GM21526 (cell line): ENCODE results near the gene GNGT2.

Experiments
- ATAC-seq: cut with Tn5 transposase; IDR thresholded peaks from one replicate; pipeline ENCODE4 v1.9.1; 2021; ENCODE audit warnings: moderate library complexity; ENCODE audit not compliant: unreplicated experiment, low FRiP score

Gene GNGT2

DNA sequence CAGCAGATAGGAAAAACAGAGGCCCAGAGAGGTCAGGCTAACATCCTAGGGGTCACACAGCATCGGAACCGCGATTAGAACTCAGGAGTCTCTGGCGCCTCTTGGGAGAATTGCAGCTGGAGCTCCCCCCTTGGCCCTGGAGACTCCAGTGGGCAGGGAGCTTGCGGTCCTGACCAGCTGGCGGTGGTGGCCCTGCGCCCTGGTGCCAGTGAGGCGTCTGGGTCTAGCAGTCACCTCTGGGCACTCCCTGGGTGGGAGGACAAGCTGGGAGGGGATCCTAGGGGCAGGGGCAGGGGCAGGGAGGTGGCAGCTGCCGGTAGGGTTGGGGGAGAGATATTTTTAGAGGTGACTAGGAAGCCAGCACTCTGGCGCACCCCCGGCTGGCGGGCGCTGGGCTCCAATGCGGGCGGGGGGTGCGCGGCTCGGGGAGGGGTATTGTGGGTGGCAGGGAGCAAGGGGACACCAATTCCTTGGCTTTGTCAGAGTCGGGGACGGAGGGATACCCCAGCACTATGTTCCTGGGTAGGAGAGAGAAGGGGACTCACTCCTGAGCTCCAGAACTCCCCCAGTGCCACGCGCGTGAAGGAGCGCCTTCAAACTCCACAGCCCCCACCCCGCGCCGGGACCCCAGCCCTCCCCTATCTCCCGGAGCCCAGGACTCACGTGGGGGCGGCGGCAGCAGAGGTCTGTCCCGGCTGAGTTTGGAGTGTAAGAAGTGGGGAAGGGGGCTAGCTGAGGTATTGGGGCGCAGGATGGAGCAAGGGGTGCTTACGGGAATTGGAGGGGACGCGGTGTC, 19.6 kb upstream of the GNGT2 start:
- ATAC-seq: no peak

DNA sequence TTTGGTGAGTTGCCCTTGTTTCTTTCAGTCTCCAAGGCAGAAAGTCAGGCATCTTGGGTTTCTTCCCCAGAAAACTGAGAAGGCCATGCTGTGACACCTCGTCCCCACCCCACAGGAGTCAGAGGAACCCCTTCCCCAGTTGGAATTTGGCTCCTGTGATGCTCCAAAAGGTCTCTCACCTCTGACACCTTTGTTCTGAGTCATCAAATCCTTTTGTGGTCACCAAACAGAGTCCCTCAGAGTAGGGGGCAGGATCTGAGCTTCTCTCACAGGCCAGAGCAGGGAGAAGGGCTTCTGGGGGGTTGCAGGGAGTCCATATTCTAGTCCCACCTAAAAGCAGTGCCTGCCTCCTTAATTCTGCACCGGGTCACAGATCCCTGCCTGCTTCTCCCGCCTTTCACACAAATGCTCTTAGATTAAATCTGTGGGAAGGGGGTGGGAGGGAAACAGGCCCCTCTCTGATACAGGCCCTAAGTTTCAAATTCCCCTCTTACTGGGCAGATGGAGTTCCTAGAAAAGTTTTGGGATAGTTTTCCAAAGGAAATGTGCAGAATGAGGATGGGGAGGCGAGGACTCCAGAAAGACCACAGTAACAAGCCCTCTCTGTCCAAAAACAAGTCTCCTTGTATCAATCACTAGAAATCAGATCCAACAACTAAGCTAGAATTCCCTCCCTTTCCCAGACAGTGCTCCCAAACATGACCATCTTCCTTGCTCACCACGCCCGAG, 18.9 kb upstream of the GNGT2 start:
- no peak for ATAC-seq

DNA sequence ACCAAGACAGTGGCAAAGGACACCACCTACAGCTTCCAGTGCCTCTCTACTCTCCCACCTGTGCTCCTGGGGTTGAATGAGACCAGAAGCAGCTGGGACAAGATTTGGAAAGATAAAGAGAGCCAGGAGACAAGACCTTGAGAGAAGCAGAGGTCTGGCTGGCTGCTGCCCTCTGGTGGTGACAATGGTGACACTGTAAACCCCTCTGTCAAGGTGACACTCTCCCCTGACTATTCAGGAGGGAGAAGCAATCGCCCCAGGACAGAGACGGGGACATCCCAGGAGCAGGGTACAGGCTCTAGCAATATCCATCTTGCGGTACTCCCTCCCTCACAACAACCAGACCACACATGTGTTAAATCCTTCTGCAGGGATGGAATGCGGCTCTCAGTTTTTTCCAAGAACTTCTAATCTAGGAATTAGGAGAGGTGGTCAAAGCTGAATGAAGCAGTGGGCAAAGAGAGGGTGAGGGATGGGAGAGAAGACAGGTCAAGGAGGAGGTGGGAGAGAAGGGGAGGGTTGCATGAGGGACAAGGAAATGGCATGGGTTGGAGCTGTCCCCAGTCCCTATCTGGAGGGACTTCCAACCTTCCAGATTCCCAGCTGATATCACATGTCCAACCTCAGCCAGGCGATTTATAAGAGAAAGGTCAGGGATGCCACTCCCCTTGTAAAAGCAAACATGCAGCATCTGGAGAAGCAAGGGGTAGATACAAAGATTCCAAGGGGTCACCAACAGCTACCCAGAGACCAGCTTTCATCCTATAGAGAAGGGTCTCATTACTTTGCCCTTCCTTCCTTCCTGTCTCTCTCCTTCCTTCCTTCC, 17.3 kb upstream of the GNGT2 start:
- ATAC-seq: no peak

DNA sequence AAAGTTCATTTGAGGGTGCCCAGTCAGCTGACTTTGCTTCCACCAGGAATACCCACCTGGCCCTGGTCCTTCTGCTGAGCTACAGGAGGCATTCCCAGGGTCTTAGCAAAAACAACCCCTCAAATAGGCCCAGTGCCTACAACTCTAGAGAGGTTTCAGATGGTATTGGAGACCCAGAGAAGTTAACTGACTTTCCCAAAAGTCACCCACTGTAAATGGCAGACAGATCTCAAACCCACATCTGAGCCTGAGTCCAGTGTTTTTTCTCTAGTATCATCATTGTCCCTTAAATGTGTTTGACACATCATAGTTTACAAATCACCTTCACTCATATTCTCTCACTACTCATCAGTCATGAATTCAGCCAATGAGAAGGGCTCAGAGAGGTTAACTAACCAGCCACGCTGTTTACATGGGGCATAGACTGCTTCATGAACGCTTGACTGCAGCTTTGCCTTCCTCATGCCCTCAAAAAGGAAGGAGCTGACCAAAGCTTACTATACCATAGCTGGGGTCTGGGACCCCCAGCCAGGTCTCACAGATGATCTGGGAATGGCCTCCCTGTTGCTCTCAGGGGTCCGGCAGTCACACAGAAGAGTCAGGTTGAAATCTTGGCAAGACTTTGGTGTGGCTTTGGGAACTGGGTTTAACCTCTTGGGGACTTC, 16.5 kb upstream of the GNGT2 start:
- no peak for ATAC-seq

DNA sequence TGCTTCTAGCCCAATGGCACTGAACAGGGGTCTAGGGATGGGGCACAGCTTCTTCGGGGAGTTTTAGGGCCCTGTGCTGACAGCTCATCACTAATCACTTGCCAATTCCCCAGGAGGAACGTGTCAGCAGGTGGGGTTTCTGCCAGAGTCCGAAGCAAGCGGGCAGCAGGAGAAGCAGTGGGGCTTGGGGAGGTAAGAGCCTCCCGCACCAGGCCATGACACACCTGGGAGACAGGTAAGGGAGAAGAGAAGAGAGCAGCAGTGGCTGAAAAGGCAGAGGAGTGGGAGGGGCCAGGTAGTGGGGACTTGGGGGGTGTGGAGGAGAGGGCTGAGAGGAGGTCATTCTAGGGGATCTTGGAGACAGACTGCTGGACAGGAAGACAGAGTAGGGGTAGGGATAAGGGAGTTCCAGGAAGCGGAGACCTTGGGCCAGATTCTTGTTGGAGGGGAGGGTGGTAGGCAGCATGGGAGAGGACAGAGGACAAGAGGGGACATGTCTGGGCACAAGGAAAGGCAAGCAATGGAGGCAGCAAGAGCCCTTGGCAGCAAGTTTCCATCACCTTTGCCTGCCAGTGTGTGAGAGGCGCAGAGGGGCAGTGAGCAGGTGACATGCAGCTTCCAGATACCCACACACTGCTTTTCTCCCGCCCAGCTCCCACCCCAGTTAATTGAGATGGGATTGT, 15.3 kb upstream of the GNGT2 start:
- no peak for ATAC-seq

DNA sequence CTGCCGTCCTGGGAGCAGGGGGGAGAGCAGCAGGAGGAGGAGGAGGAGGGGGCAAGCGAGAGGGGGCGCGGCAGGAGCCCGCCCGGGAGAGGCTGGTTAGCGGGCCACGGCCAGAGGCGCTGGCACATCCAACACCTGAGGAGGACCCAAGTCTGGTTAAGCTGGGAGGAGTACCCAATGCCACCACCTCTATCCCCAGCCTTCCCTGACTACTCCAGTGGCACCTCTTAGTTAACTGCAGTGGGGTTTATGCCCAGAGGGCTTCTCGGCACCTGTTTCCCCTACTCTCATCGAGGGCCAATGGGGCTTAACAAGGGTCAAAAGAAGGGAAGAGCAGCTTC, 14.6 kb upstream of the GNGT2 start:
- ATAC-seq: no peak

DNA sequence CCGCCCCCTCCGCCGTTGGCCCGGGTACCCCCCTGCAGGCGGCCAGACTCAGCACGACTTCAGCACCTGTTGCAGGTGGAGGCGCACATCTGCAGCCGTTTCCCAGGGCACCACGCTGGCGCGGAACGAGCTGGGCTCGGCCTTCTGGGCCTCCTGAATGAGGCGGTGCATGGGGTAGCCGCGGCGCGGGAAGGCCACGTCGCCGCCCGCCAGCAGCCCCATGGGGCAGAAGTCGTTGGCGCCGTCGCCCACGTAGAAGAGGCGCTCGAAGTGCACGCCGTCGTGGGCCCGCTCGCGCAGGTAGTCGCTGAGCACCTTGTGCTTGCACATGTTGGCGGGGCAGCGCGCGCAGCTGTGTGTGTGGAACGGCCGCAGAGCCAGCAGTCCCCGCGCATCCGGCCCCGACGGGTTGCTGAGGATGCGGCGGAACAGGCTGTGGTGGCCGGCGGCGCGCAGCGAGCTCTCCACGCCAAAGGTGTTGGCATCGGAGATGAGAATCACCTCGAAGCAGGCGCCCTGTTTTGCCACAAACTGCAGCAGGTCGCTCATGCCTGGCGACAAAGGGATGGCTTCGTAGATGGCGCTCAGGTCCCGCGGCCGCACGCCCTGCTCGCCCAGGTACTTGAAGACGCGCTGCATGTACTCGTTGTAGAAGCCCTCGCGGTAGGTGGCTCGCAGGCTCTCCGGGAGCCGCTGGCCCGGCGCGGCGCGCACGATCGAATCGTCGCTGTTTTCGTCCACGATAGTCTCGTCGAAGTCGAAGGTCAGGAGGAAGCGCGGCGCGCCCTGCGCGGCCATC, 14.0 kb upstream of the GNGT2 start:
- ATAC-seq: no peak

DNA sequence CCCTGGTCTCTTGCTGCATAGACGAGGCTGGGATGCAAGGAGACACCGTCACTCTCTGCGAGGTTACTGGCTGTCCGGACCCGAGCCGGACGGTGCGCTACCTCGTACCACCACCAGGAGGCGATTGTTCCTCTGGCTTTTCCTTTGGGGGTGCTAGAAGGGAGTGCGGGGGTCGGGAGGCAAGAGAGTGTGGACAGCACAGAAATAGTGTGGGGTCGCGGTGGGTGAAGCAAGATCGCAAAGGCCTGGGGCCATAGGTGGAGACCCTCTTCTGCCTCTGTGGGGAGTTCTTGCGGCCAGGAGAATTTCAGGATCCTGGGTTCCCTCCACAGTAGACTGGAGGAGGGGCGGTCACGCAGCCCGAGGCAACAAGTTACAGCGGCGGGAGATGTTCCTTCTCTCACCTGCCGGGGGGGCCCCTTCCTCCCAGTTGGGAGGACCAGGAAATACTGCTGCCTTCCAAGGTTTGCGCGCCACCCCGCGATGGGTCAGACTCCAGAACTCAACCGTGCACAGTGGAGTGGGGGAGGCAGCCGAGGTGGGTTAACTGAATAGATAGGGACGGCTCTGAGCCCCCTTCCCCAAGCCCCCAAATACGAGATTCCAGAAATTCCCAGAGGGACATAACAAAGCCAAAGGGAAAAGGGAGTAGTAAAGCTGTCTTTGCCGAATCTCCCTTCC, 13.3 kb upstream of the GNGT2 start:
- no peak for ATAC-seq

DNA sequence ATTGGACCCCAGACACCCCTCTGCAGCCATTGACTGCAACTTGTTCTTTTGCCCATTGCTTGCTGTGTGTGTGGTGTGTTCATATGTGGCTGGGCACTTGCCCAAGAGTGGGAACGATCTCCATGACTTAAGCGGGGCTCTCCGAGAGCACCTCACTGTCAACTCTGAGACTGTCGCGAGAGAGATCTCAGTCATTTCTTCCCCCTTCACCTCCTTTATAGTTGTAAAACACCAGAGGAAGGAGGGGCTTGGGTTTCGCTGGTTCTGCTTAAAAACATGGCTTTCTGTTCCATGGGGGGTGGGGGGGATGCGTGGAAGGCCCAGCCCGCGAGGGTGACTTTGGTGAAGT, 12.8 kb upstream of the GNGT2 start:
- no peak for ATAC-seq

DNA sequence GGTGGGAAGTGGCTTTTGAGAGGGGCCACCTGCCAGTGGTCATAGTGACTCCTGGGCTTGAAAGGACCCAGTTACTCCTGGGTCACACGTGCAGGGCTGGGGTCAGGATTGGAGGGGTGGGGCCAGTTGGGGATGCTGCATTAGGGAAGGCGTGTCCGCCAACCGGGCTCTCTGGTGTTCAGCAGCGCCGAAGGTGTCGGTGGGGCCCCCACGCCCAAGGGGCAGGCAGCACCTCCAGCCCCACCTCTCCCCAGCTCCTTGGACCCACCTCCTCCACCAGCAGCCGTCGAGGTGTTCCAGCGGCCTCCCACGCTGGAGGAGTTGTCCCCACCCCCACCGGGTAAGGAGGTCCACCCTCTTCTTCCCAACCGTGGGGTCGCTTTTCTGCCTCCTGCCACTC, 9.6 kb upstream of the GNGT2 start:
- ATAC-seq: no peak

DNA sequence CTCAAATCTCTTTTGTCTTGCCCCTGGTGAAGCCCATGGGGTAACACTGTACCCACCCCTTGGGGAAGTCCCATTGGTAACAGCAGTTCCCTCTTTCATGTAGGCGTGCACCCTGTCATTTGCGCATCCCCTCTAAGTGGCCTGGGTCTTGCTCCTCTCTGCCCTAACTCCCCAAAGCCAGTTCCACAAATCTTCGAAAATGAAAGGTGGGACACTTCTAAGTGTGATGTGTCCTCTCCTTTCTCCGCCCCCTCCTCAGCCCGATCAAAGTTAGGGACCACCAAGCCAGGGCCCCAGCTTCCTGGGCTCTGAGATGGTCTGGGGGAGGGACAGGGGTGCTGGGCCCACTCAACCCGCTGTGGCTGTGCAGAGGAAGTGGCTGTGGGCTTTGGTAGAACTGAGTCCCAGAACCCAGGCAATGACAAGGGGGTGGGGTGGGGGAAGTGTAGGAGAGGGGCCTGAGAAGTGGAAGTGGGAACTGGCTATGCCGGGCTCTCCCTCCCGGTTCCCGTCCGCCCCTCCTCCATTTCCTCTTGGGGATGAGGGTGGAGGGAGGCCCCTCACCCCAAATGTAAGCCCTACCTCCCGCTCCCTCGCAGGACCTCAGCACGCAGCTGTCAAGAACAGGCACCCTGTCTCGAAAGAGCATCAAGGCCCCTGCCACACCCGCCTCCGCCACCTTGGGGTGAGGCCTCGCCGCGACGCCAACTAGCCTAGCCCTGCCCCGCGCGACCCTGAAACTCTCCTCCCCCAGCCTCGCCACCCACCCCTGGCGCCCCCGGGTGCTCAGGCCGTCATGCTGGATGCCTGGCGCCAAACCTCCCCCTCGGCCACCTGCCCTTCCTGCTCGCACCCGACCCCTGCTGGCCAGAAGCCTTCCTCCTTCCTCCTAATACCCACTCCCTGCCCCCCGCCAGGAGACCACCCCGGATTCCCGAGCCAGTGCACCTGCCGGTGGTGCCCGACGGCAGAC, 8.9 kb upstream of the GNGT2 start:
- ATAC-seq: no peak

DNA sequence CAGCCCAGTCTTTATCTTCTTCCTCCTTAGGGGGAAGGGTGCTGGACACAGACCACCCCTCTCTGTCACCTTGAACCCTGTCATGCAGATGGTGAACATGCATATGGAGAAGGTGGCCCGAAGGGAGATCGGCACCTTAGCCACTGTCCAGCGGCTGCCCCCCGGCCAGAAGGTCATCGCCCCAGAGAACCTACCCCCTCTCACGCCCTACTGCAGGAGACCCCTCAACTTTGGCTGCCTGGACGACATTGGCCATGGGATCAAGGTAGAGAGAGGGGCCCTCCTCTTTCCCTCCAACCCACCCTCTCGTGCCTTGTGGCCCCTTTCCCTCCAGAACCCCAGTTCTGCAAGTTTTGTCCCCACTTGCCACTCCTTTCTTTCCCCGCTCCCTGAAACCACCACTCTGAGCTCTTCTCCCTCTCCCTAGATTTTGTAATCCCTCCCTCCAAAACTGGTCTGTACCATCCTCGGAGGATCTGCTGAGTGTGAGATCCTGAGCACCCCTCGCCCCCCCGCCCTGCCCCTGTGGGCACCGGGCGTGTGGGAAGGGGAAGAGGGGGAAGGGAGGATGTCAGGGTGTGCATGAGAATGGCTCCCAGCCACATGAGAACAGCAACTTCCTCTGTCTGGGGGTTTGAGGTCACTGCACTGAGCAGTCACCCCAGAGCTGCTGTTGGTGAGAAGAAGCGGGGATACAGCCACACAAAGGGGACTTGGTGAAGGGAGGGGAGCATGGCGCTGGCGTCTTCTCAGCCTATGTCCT, 7.5 kb upstream of the GNGT2 start:
- ATAC-seq: no peak

DNA sequence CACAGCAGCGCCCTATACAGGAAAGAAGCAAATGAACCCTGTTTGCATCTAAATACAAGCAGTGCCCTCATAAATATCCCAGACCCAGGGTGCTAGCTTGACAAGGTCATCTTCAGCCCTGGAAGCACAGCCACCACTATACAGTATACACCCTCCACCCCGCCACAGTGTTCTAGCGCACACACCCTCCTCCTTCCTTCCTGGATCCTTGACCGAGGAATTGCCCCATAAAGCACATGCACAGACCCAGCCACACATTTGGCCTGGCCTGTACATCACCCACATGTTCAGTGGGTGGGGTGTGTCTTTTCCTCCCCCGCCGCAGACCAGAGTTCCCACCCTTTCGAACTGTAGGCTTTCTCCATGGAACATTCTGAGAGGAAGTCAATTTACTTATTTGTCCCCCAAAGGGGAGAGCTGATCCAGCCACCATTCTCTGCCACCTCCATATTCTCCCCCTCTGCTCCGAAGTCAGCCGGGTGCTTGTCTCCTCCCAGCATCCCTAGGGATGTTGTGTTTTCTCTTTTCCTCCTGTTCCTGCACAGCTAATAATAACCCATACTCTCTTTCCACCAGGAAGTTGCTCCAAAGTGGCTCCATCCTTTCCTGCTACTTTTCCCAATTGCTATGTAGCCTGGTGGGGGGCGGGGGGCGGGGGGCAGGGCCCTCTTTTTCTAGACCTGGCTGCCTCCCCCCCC, 6.7 kb upstream of the GNGT2 start:
- ATAC-seq: no peak

DNA sequence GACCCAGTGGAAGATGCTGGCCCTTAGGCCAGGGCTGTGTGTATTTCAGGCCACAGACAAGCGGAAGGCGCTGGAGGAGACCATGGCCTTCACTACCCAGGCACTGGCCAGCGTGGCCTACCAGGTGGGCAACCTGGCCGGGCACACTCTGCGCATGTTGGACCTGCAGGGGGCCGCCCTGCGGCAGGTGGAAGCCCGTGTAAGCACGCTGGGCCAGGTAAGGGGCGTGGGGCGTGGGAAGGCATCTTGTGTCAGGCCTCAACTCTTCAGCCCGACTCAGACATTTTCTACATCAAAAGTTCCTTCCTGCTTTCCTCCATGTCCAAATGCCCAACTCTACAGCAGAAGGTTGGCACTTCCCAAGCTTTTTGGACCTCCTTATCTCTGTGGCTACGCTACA, 6.1 kb upstream of the GNGT2 start:
- no peak for ATAC-seq

DNA sequence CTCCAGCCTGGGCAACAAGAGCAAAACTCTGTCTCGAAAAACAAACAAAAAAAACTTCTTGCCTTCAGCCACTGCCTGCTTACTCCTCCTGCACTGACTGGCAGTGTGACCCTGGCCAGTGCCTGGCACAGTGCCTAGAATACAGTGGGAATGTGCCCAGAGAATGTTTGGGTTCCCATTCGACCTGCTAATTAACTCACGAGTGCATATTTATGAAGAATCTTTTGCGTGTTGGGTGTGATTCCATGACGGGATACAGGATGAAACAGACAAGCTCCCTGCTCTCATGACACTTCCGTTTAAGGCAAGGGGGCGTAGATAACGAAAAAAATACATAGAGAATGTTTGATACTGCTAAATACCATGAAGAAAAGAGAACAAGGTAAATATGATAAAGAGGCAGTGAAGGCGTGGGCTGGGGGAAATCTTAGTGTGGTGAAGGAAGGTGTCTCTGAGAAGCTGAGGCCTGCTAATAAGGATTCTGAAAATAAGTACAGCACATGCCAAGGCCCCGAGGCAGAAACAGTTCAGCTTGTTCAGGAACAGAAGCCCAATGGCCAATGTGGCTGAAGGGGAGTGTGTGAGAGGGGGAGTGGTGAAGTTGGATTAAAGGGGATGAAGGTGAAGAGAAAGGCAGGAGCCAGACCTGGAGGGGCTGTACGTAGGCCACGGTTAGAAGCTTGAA, 4.4 kb upstream of the GNGT2 start:
- ATAC-seq: no peak

DNA sequence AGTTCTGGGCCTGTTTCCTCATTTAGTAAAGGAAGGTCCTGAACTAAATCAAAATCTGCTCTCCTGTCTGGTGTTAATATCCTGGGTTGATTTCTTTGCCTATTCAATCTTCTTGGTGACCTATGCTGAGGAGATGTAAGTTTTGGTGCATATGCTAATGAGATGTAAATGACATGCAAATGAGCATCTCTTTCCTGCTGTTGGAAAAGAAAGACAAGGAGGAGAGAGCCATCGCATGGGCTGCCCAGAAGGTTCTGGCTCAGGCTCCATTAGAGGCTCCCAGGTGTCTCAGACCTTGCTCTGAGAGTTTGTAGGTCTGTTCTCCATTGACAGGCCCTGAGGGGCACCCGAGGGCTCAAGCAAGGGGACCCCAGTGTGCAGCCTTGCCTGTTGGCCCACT, 3.5 kb upstream of the GNGT2 start:
- ATAC-seq: no peak
